HepG2 (cell line): ENCODE results near the gene MAPK9. TPM values are rescaled to one million over a fixed set of nuclear protein-coding genes. Genes with fewer than 3 reads are reported as not detected.
A peak's percentile ranks its signal among the peaks of the same experiment; 100 is the strongest.

ENCODE experiments used
- ATAC-seq: fragments of 200-7000 bp; cut with Tn5 transposase; 3 replicates; pipeline ENCODE4 v1.9.1; 2020; ENCODE audit warnings: mild to moderate bottlenecking, moderate library complexity
- BruUV-seq: library from RNA; stranded (reverse); fragments of 400-500 nt; replicated peaks from 2 replicates; lab custom pipeline; 2021; lab: Mats Ljungman, UMichigan
- CTCF ChIA-PET: fragments of 300-600 bp; formaldehyde crosslinking; extraction: SDS; loops from one replicate; lab custom pipeline; 2021; ENCODE audit warnings: low total read pairs, inconsistent platforms, low intra/inter-chr PET ratio; lab: Yijun Ruan, JAX
- POLR2A ChIA-PET: fragments of 350-600 bp; sonication (Branson Sonifier 250); formaldehyde crosslinking; loops from one replicate; lab custom pipeline; 2020; ENCODE audit warnings: antibody characterized with exemption, inconsistent platforms; lab: Yijun Ruan, JAX
- DNase-seq: peaks from one replicate; pipeline ENCODE4 v3.0.0-alpha.2; 2015; ENCODE audit warnings: low spot score
- FAIRE-seq: peaks from 3 replicates; lab custom pipeline; 2011; peaks lifted over from hg19 to GRCh38; lab: Jason Lieb, UNC
- H2AFZ ChIP-seq: one replicate; pipeline ENCODE4 v1.6.1; 2011; ENCODE audit warnings: low read length, inconsistent platforms
- H3K27ac ChIP-seq: fragments of 300-600 bp; 3 replicates; pipeline ENCODE4 v1.8.0; 2011; ENCODE audit warnings: mixed run types, mild to moderate bottlenecking, mixed read lengths, low read length, inconsistent platforms; ENCODE audit not compliant: insufficient read depth; ENCODE audit errors: extremely low read length
- H3K27me3 ChIP-seq, 2 experiments: fragments of 200-600 bp in 1 of 2; 2 replicates in 1 of 2; 3 replicates in 1 of 2; pipeline versions ENCODE4 v1.6.0 to v1.8.0; 2011; ENCODE audit warnings: low read length in 2 of 2, mild to moderate bottlenecking in 2 of 2, moderate library complexity in 2 of 2, inconsistent platforms in 1 of 2; ENCODE audit not compliant: insufficient read depth in 2 of 2, control insufficient read depth in 1 of 2
- H3K36me3 ChIP-seq, 2 experiments: fragments of 200-600 bp in 1 of 2; replicated peaks in 1 of 2; 2 replicates in 1 of 2; 3 replicates in 1 of 2; pipeline versions ENCODE4 v1.5.1 to v1.8.0; 2011; ENCODE audit warnings: low read length in 2 of 2, inconsistent platforms in 1 of 2; ENCODE audit not compliant: insufficient read depth in 2 of 2, control insufficient read depth in 1 of 2
- H3K4me1 ChIP-seq: 2 replicates; pipeline ENCODE4 v1.5.1; 2012; ENCODE audit warnings: low read length, inconsistent platforms; ENCODE audit not compliant: insufficient read depth
- H3K4me2 ChIP-seq: 2 replicates; pipeline ENCODE4 v1.6.0; 2011; ENCODE audit warnings: low read depth, low read length, inconsistent platforms
- H3K4me3 ChIP-seq, 3 experiments: fragments of 200-600 bp in 1 of 3; sonication (generic), shearing (Covaris generic) in 1 of 3; replicated peaks in 1 of 3; 2 replicates each; pipeline ENCODE4 v1.5.1; 2011 to 2016; ENCODE audit warnings: low read length in 3 of 3, inconsistent platforms in 2 of 3, low read depth in 2 of 3, mild to moderate bottlenecking in 2 of 3, control low read depth in 1 of 3, mixed read lengths in 1 of 3; ENCODE audit not compliant: insufficient read depth in 1 of 3
- H3K79me2 ChIP-seq: one replicate; pipeline ENCODE4 v1.6.1; 2011; ENCODE audit warnings: low read length, inconsistent platforms; ENCODE audit not compliant: insufficient read depth
- H3K9ac ChIP-seq: 2 replicates; pipeline ENCODE4 v1.6.0; 2011; ENCODE audit warnings: mild to moderate bottlenecking, low read depth, low read length, inconsistent platforms; ENCODE audit not compliant: insufficient read depth
- H3K9me3 ChIP-seq: 2 replicates; pipeline ENCODE4 v1.5.1; 2012; ENCODE audit warnings: mild to moderate bottlenecking, low read length
- H4K20me1 ChIP-seq: 2 replicates; pipeline ENCODE4 v1.6.0; 2011; ENCODE audit warnings: inconsistent platforms, mild to moderate bottlenecking, low read length, moderate library complexity; ENCODE audit not compliant: insufficient read depth
- ATF2 ChIP-seq: sonication (generic); formaldehyde crosslinking; IDR thresholded peaks from 2 replicates; pipeline ENCODE4 v1.4.0; 2020; ENCODE audit warnings: missing genetic modification reagents
- MTF1 ChIP-seq: sonication (generic); formaldehyde crosslinking; IDR thresholded peaks from 2 replicates; pipeline ENCODE4 v1.5.0; 2020; ENCODE audit warnings: missing genetic modification reagents
- NFE2 ChIP-seq: sonication (generic); formaldehyde crosslinking; IDR thresholded peaks from 2 replicates; pipeline ENCODE4 v1.4.0; 2020; ENCODE audit warnings: missing genetic modification reagents
- NPAS2 ChIP-seq: sonication (generic); formaldehyde crosslinking; IDR thresholded peaks from 2 replicates; pipeline ENCODE4 v1.8.0; 2022; ENCODE audit warnings: mild to moderate bottlenecking, missing genetic modification reagents, borderline replicate concordance
- REXO4 ChIP-seq: sonication (generic); formaldehyde crosslinking; IDR thresholded peaks from 2 replicates; pipeline ENCODE4 v1.8.0; 2022; ENCODE audit warnings: missing genetic modification reagents, mild to moderate bottlenecking, borderline replicate concordance
- TIGD3 ChIP-seq: sonication (generic); formaldehyde crosslinking; IDR thresholded peaks from 2 replicates; pipeline ENCODE4 v1.5.1; 2020; ENCODE audit warnings: mild to moderate bottlenecking, missing genetic modification reagents, borderline replicate concordance
- ZNF879 ChIP-seq: sonication (generic); formaldehyde crosslinking; IDR thresholded peaks from 2 replicates; pipeline ENCODE4 v1.8.1; 2023; ENCODE audit warnings: missing genetic modification reagents
- WGBS: methylation state at CpG from one replicate; pipeline ENCODE4 v1.1.6; 2017; ENCODE audit warnings: low lambda C conversion rate; 5-methylcytosine and 5-hydroxymethylcytosine counted together
- in situ Hi-C: cut with HindIII; loops from 2 replicates; pipeline ENCODE4 v1.10.0; 2017; ENCODE audit warnings: low pct_unique_long_range_greater_than_20kb; ENCODE audit not compliant: extremely low pct_ligation_motif_present
- intact Hi-C: fragments of 100-400 bp; cut with micrococcal nuclease; formaldehyde crosslinking; loops from one replicate; pipeline ENCODE4 v1.10.0; 2022; ENCODE audit not compliant: unreplicated experiment
- polyA plus RNA-seq, 8 experiments: library from polyadenylated mRNA; depleted of rRNA in 3 of 8; stranded (reverse) in 7 of 8; unstranded in 1 of 8; fragments of >200 nt; fragmentation: Illumina TruSeq in 4 of 8; extraction: Trizol in 4 of 8; gene quantifications; 2 replicates each; pipeline versions ENCODE4 v1.2.1 to v1.2.3, GENCODE V29; 2011 to 2016; ENCODE audit warnings: low read depth in 4 of 8, missing spikeins in 1 of 8, mixed read lengths in 1 of 8; ENCODE audit not compliant: insufficient read depth in 1 of 8
- total RNA-seq, 5 experiments: library from RNA; depleted of rRNA; stranded (reverse); fragments of >200 nt; fragmentation: Illumina TruSeq; extraction: Trizol; gene quantifications; 2 replicates each; pipeline ENCODE4 v1.2.3, GENCODE V29; 2016; ENCODE audit warnings: low read depth in 1 of 5

Gene MAPK9
- total and polyA plus RNA-seq, 2 of the 13 experiments (the other 11 are each of a cell fraction or from before 2014, with no cell fraction given), result 30.1 to 56.1 TPM

GRCh38 chr5:180215783-180216630 lies 75.9 kb downstream of the MAPK9 start (continued):
- TF ChIP-seq ATF2 (CRISPR knock-in tag) (no peak), ZNF879 (CRISPR knock-in tag) (no peak), TIGD3 (CRISPR knock-in tag) (no peak)

- H3K4me2 ChIP-seq, result no peak overlapping the region
- no peak for TF ChIP-seq REXO4 (CRISPR knock-in tag)
- TF ChIP-seq MTF1, result no peak
- no peak for TF ChIP-seq NFE2 (CRISPR knock-in tag)
- no peak for TF ChIP-seq NPAS2 (CRISPR knock-in tag)
- TF ChIP-seq, all 625 proteins: peak for 0
- 40% methylated on average over 16 of the region's 21 CpGs for WGBS
- FAIRE-seq (no peak), DNase-seq (no peak), ATAC-seq (peak; percentile 14; the same call in 1 of the 3 replicates)
- POLR2A ChIA-PET, result no interaction called here
- H3K27ac ChIP-seq, result no peak overlapping the region
- H3K79me2 ChIP-seq, result no peaks in the 10 kb centered on the region
- H3K36me3 ChIP-seq, result no peaks in the 10 kb centered on the region
- H4K20me1 ChIP-seq, result no peaks in the 10 kb centered on the region
- no TSS peak for BruUV-seq
- no peaks in the 10 kb centered on the region for H3K9me3 ChIP-seq
- peaks cover 4% of the 10 kb centered on the region; the same call in 1 of the 2 replicates for H3K4me1 ChIP-seq
- in situ Hi-C loops, result loop anchor here (25.0 kb wide), 1 partner anchor 247 kb away; no protein-coding TSS in a partner anchor
- H3K27me3 ChIP-seq, result peaks cover 0 to 17% of the 10 kb centered on the region in 2 experiments; a peak in 3 of 5 replicates
- CTCF ChIA-PET, result no interaction called here
- no peak overlapping the region for H2AFZ ChIP-seq
- no peak overlapping the region for H3K4me3 ChIP-seq
- H3K9ac ChIP-seq, result no peak overlapping the region
- intact Hi-C loops, result no loop called here
Measured at GRCh38 chr5:180214870-180215770, 76.8 kb downstream of the MAPK9 start.
